Mammary microvascular endothelial cell (primary cell): ENCODE measurements around the gene FLYWCH2. TPM values are rescaled to one million over a fixed set of nuclear protein-coding genes. Genes with fewer than 3 reads are reported as not detected.

Experiments
- total RNA-seq: library from RNA; depleted of rRNA; stranded (reverse); fragments of >200 nt; gene quantifications from 2 replicates; pipeline ENCODE4 v1.2.3, GENCODE V29; 2015

FLYWCH2 gene, protein sequence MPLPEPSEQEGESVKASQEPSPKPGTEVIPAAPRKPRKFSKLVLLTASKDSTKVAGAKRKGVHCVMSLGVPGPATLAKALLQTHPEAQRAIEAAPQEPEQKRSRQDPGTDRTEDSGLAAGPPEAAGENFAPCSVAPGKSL
- total RNA-seq, result 50.6 and 67.3 TPM in 2 replicates

DNA sequence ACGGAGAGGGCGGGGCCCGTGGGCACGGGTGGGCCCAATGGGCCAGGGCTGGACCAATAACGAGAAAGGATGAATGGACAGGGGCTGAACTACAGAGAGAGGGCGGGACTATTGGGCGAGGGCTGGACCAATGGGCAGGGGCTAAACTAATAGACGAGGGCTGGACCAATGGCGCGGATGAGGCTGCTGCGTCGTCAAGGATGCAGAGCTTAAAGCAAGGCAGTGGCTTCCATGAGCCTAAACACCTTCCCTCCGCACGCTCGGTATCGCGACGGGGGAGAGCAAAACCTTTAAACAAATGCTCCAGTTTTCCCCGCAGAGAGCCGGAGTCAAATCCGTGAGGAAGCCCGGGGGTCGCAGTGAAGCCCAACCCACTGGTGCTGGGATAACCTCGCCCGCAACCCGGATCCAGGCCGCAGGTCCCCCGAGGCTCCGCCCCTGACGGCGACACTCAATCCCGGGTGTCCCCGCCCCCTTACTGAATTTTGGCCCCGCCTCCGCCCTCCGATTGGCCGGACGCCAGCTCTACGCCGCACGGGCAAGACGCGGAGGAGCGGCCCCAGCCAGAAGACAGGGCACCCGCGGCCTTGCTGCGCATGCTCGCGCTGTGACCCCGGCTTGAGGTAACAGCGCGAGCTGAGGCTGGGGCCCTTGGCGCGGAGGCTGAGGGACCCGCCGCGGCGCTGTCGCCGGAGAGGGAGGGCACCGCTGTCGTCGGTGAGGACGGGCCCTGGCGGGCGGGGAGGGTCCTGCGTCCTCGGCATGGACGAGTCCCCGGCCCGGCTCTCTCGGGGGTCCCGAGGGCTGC is at the start of gene FLYWCH2:
Gene FLYWCH2, plus strand, starts transcription at position 566 of the 808 bp plus-strand sequence. CDS start 13,235 bp downstream, outside the sequence.

GRCh38 chr16:2857451-2858244 is 25.4 kb upstream of the FLYWCH2 start, which contains the start of gene PRSS22:
TSS of gene PRSS22 (minus strand) at chr16:2858170. CDS start at chr16:2858104, 66 bp downstream.

DNA sequence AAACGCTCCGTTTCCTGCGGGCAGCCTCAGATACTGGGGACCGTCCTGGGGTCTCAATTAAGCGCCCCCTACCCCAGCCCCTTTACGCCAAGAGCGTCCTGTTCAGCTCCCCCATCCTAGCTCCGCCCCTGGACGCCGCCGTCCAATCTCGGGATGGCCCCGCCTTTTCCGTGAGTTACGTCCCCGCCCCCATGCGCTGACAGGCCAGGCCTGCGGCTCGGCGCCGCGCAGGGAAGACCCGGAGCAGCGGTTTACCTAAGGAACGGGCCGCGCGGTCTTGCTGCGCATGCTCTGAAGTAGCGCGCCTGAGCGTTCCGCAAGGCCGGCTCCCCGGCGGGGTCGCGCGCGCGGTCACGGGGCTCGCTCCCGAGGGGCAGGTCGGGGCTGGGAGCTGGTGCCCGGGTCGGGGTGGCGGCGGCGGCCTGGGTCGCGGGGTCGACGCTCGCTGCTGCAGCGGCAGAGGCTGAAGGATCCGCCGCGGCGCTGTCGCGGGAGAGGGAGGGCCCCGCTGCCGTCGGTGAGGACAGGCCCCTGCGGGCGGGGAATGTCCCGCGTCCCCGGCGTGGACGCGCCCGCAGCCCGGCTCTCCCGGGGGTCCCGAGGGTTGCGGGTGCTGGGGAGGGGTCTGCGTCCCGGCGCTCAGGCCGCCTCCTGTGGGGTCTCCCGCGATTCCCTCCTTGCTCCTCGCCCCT is 28.8 kb downstream of the FLYWCH2 start, which contains the start of gene FLYWCH1:
Gene FLYWCH1, plus strand, starts transcription at position 294 of the 692 bp plus-strand sequence. CDS start 17,755 bp downstream, outside the sequence.

Other genes starting within 250 kb of the FLYWCH2 start
- 31.5 and 53.4 TPM in 2 replicates for gene KCTD5, start 200.7 kb upstream of the FLYWCH2 start, total RNA-seq
- under 0.01 TPM in 1 of 2 replicates, not detected in the other for gene PRSS27, start 163.0 kb upstream of the FLYWCH2 start, total RNA-seq
- 38.3 and 54.9 TPM in 2 replicates for gene SRRM2, start 130.6 kb upstream of the FLYWCH2 start, total RNA-seq
- gene ELOB, start 105.9 kb upstream of the FLYWCH2 start, total RNA-seq, result 647 and 787 TPM in 2 replicates
- not detected in 2 replicates for gene PRSS33, start 95.7 kb upstream of the FLYWCH2 start, total RNA-seq
- gene PRSS41, start 84.7 kb upstream of the FLYWCH2 start, total RNA-seq, result not detected in 2 replicates
- gene PRSS21, start 66.0 kb upstream of the FLYWCH2 start, total RNA-seq, result 0.20 and 1.2 TPM in 2 replicates
- gene ZG16B, start 52.9 kb upstream of the FLYWCH2 start, total RNA-seq, result 1.5 and 3.1 TPM in 2 replicates
- not detected in 2 replicates for gene PRSS22, start 25.0 kb upstream of the FLYWCH2 start, total RNA-seq
- gene FLYWCH1, start 28.7 kb downstream of the FLYWCH2 start, total RNA-seq, result 41.5 and 51.1 TPM in 2 replicates
- not detected in 2 replicates for gene KREMEN2, start 81.1 kb downstream of the FLYWCH2 start, total RNA-seq
- 23.8 and 24.1 TPM in 2 replicates for gene PAQR4, start 86.1 kb downstream of the FLYWCH2 start, total RNA-seq
- 28.1 and 31.3 TPM in 2 replicates for gene PKMYT1, start 97.2 kb downstream of the FLYWCH2 start, total RNA-seq
- not detected in 2 replicates for gene CLDN9, start 129.7 kb downstream of the FLYWCH2 start, total RNA-seq
- gene CLDN6, start 135.0 kb downstream of the FLYWCH2 start, total RNA-seq, result 0.15 TPM in 1 of 2 replicates, not detected in the other
- gene TNFRSF12A, start 137.2 kb downstream of the FLYWCH2 start, total RNA-seq, result 174 and 225 TPM in 2 replicates
- gene HCFC1R1, start 140.7 kb downstream of the FLYWCH2 start, total RNA-seq, result 18.6 and 24.1 TPM in 2 replicates
- gene THOC6, start 140.8 kb downstream of the FLYWCH2 start, total RNA-seq, result 30.9 and 37.2 TPM in 2 replicates
- not detected in 2 replicates for gene BICDL2, start 153.7 kb downstream of the FLYWCH2 start, total RNA-seq
- under 0.01 and 0.15 TPM in 2 replicates for gene MMP25, start 163.3 kb downstream of the FLYWCH2 start, total RNA-seq
- gene IL32, start 182.4 kb downstream of the FLYWCH2 start, total RNA-seq, result 824 and 885 TPM in 2 replicates
- not detected in 2 replicates for gene ZSCAN10, start 216.1 kb downstream of the FLYWCH2 start, total RNA-seq
- gene ZNF205, start 229.4 kb downstream of the FLYWCH2 start, total RNA-seq, result 14.7 and 16.0 TPM in 2 replicates